HFFc6 (cell line): ENCODE data around the gene PIGQ. TPM values are rescaled to one million over a fixed set of nuclear protein-coding genes. Genes with fewer than 3 reads are reported as not detected.

Experiments used
- DNase-seq: peaks from one replicate; pipeline ENCODE4 v3.0.0-alpha.2; 2018
- H3K27ac Mint-ChIP-seq: 2 replicates; pipeline ENCODE4 v1.8.0; 2020; ENCODE audit warnings: mild to moderate bottlenecking, mixed read lengths
- H3K27me3 Mint-ChIP-seq: 2 replicates; pipeline ENCODE4 v1.8.0; 2021; ENCODE audit warnings: mild to moderate bottlenecking, moderate library complexity, mixed read lengths; ENCODE audit not compliant: insufficient read depth
- H3K36me3 Mint-ChIP-seq: 2 replicates; pipeline ENCODE4 v1.8.0; 2021; ENCODE audit warnings: low read depth, mixed read lengths
- H3K4me1 Mint-ChIP-seq: 2 replicates; pipeline ENCODE4 v1.8.0; 2020; ENCODE audit warnings: low read depth, mixed read lengths
- H3K4me3 Mint-ChIP-seq: 2 replicates; pipeline ENCODE4 v1.8.0; 2020; ENCODE audit warnings: mild to moderate bottlenecking, moderate library complexity, mixed read lengths
- H3K9me3 Mint-ChIP-seq: 2 replicates; pipeline ENCODE4 v1.8.0; 2020; ENCODE audit warnings: mild to moderate bottlenecking, mixed read lengths
- CTCF ChIP-seq: fragments of 200-600 bp; sonication (generic); IDR thresholded peaks from 2 replicates; pipeline ENCODE4 v1.5.0; 2021; ENCODE audit warnings: antibody characterized with exemption, mild to moderate bottlenecking
- total RNA-seq, 6 experiments: library from RNA; stranded (reverse); fragmentation: NEBNext Ultra II Directional; extraction: Animal tissue kit (Norgen Biotek cat#: 25700); gene quantifications; 2 replicates in 1 of 6; 3 replicates in 5 of 6; pipeline ENCODE4 v1.2.3, GENCODE V29; 2021

PIGQ gene
- total RNA-seq, 6 experiments from 2014 or later, result 30.4 to 39.5 (median 35.4) TPM

- TF ChIP-seq CTCF, result no peak
- Mint-ChIP-seq H3K36me3 (peaks cover 29% of the 10 kb centered on the region), H3K27ac (no peak overlapping the region; the same call in 1 of the 2 replicates), H3K4me1 (no peaks in the 10 kb centered on the region), H3K9me3 (peaks cover 34% of the 10 kb centered on the region), H3K27me3 (peaks cover 6% of the 10 kb centered on the region), H3K4me3 (no peak overlapping the region)
- DNase-seq, result no peak
Observed at GRCh38 chr16:609984-610383, 40.2 kb downstream of the PIGQ start.

- Mint-ChIP-seq H3K27ac (no peak overlapping the region; the same call in 1 of the 2 replicates), H3K4me3 (no peak overlapping the region), H3K9me3 (peaks cover 27% of the 10 kb centered on the region), H3K27me3 (peaks cover 6% of the 10 kb centered on the region), H3K4me1 (no peaks in the 10 kb centered on the region), H3K36me3 (peaks cover 24% of the 10 kb centered on the region)
- DNase-seq, result no peak
- TF ChIP-seq CTCF, result peak; percentile 61; the same call in 1 of the 2 replicates
Observed at GRCh38 chr16:610513-611381, 41.0 kb downstream of the PIGQ start.

- Mint-ChIP-seq H3K27ac (no peak overlapping the region), H3K36me3 (peaks cover 24% of the 10 kb centered on the region), H3K4me3 (no peak overlapping the region), H3K4me1 (no peaks in the 10 kb centered on the region), H3K9me3 (peaks cover 23% of the 10 kb centered on the region), H3K27me3 (no peaks in the 10 kb centered on the region)
- DNase-seq, result no peak
- no peak for TF ChIP-seq CTCF
Observed at GRCh38 chr16:615122-615521, 45.4 kb downstream of the PIGQ start.

- DNase-seq, result no peak
- H3K4me1 Mint-ChIP-seq, result peaks cover 7% of the 10 kb centered on the region; the same call in 1 of the 2 replicates
- H3K27ac Mint-ChIP-seq, result no peak overlapping the region
- peaks cover 18% of the 10 kb centered on the region for H3K36me3 Mint-ChIP-seq
- TF ChIP-seq CTCF, result no peak
- no peak overlapping the region for H3K4me3 Mint-ChIP-seq
- H3K27me3 Mint-ChIP-seq, result no peaks in the 10 kb centered on the region
- peaks cover 16% of the 10 kb centered on the region for H3K9me3 Mint-ChIP-seq
Observed at GRCh38 chr16:616733-617586, 47.2 kb downstream of the PIGQ start.

- Mint-ChIP-seq H3K27me3 (no peaks in the 10 kb centered on the region), H3K36me3 (peaks cover 18% of the 10 kb centered on the region), H3K4me3 (no peak overlapping the region), H3K9me3 (peaks cover 16% of the 10 kb centered on the region), H3K27ac (no peak overlapping the region), H3K4me1 (peaks cover 16% of the 10 kb centered on the region; the same call in 1 of the 2 replicates)
- no peak for TF ChIP-seq CTCF
- no peak for DNase-seq
Observed at GRCh38 chr16:617855-618254, 48.1 kb downstream of the PIGQ start.
